GM12891 (cell line): ENCODE data around the gene ASB18.

ENCODE experiments used
- POLR2A ChIP-seq: IDR thresholded peaks from 2 replicates; pipeline ENCODE4 v1.6.1; 2011; ENCODE audit warnings: low read depth, low read length, control low read depth
- POLR2AphosphoS5 ChIP-seq: IDR thresholded peaks from 2 replicates; pipeline ENCODE4 v1.6.1; 2011; ENCODE audit warnings: low read depth, low read length, control low read depth
- POU2F2 ChIP-seq: IDR thresholded peaks from 2 replicates; pipeline ENCODE4 v1.6.1; 2011; ENCODE audit warnings: low read depth, mild to moderate bottlenecking, control low read depth, low read length, moderate library complexity
- SPI1 ChIP-seq: IDR thresholded peaks from 2 replicates; pipeline ENCODE4 v1.6.1; 2011; ENCODE audit warnings: low read depth, low read length, control low read depth
- TAF1 ChIP-seq: IDR thresholded peaks from 2 replicates; pipeline ENCODE4 v1.6.1; 2011; ENCODE audit warnings: low read depth, low read length, control low read depth

GRCh38 chr2:236311286-236311685 is 47.1 kb upstream of the ASB18 start:
- TF ChIP-seq POLR2AphosphoS5 (no peak), POLR2A (no peak), SPI1 (no peak), TAF1 (no peak), POU2F2 (no peak)
